Stimulated activated CD8-positive, alpha-beta memory T cell treated with anti-CD3 and anti-CD28 coated beads, Interleukin-12 subunit alpha, Interleukin-12 subunit beta, amount 100 ng/mL, for 24 hours (primary cell): ENCODE measurements around the gene CAMK2B.

Experiments
- DNase-seq: peaks from one replicate; pipeline ENCODE4 v3.0.0-alpha.2; 2020; ENCODE audit errors: extremely low read depth

The CAMK2B gene

GRCh38 chr7:44229546-44230105, 95.8 kb downstream of the CAMK2B start:
- no peak for DNase-seq

GRCh38 chr7:44228571-44229350, 96.6 kb downstream of the CAMK2B start:
- DNase-seq: no peak

- DNase-seq: no peak
These were observed 97.5 kb downstream of the CAMK2B start for GRCh38 chr7:44227911-44228310.

GRCh38 chr7:44226396-44226753, 99.0 kb downstream of the CAMK2B start:
- no peak for DNase-seq

GRCh38 chr7:44225566-44226395, 99.6 kb downstream of the CAMK2B start:
- DNase-seq: no peak

- no peak for DNase-seq
These were observed 100.3 kb downstream of the CAMK2B start for GRCh38 chr7:44224974-44225565.

- DNase-seq: no peak
These were observed 101.1 kb downstream of the CAMK2B start for GRCh38 chr7:44224080-44224973.

- no peak for DNase-seq
These were observed 101.9 kb downstream of the CAMK2B start for GRCh38 chr7:44223362-44224079.

- DNase-seq: no peak
These were observed 102.6 kb downstream of the CAMK2B start for GRCh38 chr7:44222776-44223261.

GRCh38 chr7:44222074-44222473, 103.3 kb downstream of the CAMK2B start:
- no peak for DNase-seq

- no peak for DNase-seq
These were observed 104.1 kb downstream of the CAMK2B start for GRCh38 chr7:44221231-44221791.

- DNase-seq: no peak
These were observed 104.9 kb downstream of the CAMK2B start for GRCh38 chr7:44220358-44221112.

- DNase-seq: no peak
These were observed 105.4 kb downstream of the CAMK2B start for GRCh38 chr7:44220046-44220357.

GRCh38 chr7:44219371-44220045, 105.9 kb downstream of the CAMK2B start:
- no peak for DNase-seq

GRCh38 chr7:44218418-44219201, 106.8 kb downstream of the CAMK2B start:
- DNase-seq: no peak

GRCh38 chr7:44217852-44218402, 107.5 kb downstream of the CAMK2B start:
- no peak for DNase-seq

GRCh38 chr7:44217223-44217714, 108.1 kb downstream of the CAMK2B start:
- DNase-seq: no peak
